ENCODE results near the gene IL18R1.

IL18R1 gene

DNA sequence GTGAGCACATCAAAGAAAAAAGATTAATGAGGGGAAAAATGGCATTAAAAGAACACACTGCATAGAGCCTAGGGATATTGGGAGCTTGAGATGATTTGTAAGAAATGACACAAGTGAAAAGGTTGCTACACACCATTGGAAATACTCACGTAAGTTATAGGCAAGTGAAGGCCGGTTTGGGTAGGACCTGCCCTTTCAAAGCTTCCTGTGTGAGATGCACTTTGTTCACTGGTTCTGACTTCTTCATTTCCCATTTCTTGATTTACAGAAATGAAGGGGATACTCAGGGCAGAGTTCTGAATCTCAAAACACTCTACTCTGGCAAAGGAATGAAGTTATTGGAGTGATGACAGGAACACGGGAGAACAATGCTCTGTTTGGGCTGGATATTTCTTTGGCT is 67.3 kb downstream of the IL18R1 start, which contains the start of gene IL18RAP:
Gene IL18RAP, plus strand, starts transcription at position 251 of the 400 bp plus-strand sequence. Its CDS starts 118 bp downstream, at position 369.
- H3K4me1 Mint-ChIP-seq = no peaks in the 10 kb centered on the region
- peaks cover 16% of the 10 kb centered on the region for H3K27me3 Mint-ChIP-seq (ENCODE audit: low read depth)
- no peak within 1 kb of the TSS for H3K27ac Mint-ChIP-seq
- no peak within 1 kb of the TSS for H3K4me3 Mint-ChIP-seq
- H3K36me3 Mint-ChIP-seq (ENCODE audit: low read depth) = no peaks in the 10 kb centered on the region
- H3K9me3 Mint-ChIP-seq = no peaks in the 10 kb centered on the region
- TF ChIP-seq, protein P1, sequence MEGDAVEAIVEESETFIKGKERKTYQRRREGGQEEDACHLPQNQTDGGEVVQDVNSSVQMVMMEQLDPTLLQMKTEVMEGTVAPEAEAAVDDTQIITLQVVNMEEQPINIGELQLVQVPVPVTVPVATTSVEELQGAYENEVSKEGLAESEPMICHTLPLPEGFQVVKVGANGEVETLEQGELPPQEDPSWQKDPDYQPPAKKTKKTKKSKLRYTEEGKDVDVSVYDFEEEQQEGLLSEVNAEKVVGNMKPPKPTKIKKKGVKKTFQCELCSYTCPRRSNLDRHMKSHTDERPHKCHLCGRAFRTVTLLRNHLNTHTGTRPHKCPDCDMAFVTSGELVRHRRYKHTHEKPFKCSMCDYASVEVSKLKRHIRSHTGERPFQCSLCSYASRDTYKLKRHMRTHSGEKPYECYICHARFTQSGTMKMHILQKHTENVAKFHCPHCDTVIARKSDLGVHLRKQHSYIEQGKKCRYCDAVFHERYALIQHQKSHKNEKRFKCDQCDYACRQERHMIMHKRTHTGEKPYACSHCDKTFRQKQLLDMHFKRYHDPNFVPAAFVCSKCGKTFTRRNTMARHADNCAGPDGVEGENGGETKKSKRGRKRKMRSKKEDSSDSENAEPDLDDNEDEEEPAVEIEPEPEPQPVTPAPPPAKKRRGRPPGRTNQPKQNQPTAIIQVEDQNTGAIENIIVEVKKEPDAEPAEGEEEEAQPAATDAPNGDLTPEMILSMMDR (IDR thresholded peaks at IDR 0.05; ENCODE audit: unreplicated experiment in 3 of 3) = no peak

- Mint-ChIP-seq H3K36me3 (ENCODE audit: low read depth) (no peaks in the 10 kb centered on the region), H3K4me3 (no peak overlapping the region), H3K9me3 (no peaks in the 10 kb centered on the region), H3K27me3 (ENCODE audit: low read depth) (peaks cover 16% of the 10 kb centered on the region), H3K4me1 (no peaks in the 10 kb centered on the region), H3K27ac (no peak overlapping the region)
- TF ChIP-seq, protein P1 (IDR thresholded peaks at IDR 0.05; ENCODE audit: unreplicated experiment in 3 of 3) = no peak
These were observed 67.8 kb downstream of the IL18R1 start for GRCh38 chr2:102423368-102423767.

DNA sequence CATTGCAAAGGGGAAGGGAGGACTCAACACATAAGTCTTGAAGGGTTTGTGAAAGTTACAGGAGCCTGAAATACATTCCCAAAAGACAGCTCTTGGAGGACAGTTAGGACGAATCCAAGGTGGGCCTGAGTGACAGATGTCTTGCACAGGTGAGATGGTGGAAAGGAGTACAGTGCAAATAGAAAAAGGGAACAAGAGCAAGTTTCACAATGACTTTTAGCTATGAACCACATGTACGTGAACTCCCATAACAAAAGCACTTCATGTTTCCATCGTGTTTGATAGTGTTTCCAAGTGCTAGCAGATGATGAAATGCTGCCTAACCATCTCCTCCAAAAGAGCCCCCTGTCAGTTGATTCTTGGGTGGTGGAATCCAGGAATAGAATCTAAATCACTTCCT is 69.2 kb downstream of the IL18R1 start:
- no peak overlapping the region for H3K4me3 Mint-ChIP-seq
- no peaks in the 10 kb centered on the region for H3K9me3 Mint-ChIP-seq
- no peaks in the 10 kb centered on the region for H3K4me1 Mint-ChIP-seq
- no peaks in the 10 kb centered on the region for H3K36me3 Mint-ChIP-seq (ENCODE audit: low read depth)
- no peak overlapping the region for H3K27ac Mint-ChIP-seq
- TF ChIP-seq, protein P1 (IDR thresholded peaks at IDR 0.05; ENCODE audit: unreplicated experiment in 3 of 3) = no peak
- peaks cover 11% of the 10 kb centered on the region for H3K27me3 Mint-ChIP-seq (ENCODE audit: low read depth)

DNA sequence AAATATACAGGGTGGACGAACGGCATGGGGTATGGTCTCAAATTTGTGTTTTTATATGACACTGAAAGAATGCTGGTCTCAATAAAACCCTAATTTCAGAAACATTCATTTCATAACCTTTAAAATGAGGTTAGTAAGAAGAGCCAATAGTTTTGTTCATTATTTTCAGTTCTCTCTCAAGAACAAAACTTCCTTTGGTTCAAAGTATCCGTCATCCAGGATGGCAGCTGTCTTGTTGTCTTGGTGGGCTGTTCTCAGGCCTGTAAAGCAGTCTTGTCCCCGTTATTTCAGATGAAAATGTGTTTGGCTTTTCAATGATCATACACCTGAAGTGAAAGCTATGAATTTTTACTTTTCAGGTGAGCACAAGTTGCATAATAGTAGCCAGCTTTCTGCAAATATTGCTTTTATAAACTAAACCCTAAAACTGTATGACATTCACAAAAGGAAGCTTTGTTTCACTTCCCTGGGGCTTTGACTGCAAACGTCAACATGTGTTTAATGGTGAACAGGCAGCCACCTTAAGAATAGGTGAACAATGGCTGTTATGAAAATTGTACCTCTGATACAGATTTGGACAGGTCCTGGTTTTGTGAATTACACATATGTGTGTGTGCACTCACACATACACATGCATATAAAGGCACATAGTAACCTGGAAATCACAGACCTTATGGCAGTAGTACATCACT is 70.0 kb downstream of the IL18R1 start:
- no peaks in the 10 kb centered on the region for H3K36me3 Mint-ChIP-seq (ENCODE audit: low read depth)
- H3K9me3 Mint-ChIP-seq = no peaks in the 10 kb centered on the region
- no peak overlapping the region for H3K4me3 Mint-ChIP-seq
- H3K4me1 Mint-ChIP-seq = no peaks in the 10 kb centered on the region
- H3K27me3 Mint-ChIP-seq (ENCODE audit: low read depth) = peaks cover 11% of the 10 kb centered on the region
- TF ChIP-seq, protein P1 (IDR thresholded peaks at IDR 0.05; ENCODE audit: unreplicated experiment in 3 of 3) = no peak
- H3K27ac Mint-ChIP-seq = no peak overlapping the region

- peaks cover 5% of the 10 kb centered on the region for H3K27me3 Mint-ChIP-seq (ENCODE audit: low read depth)
- no peak overlapping the region for H3K27ac Mint-ChIP-seq
- H3K36me3 Mint-ChIP-seq (ENCODE audit: low read depth) = no peaks in the 10 kb centered on the region
- TF ChIP-seq, protein P1 (IDR thresholded peaks at IDR 0.05; ENCODE audit: unreplicated experiment in 3 of 3) = no peak
- no peak overlapping the region for H3K4me3 Mint-ChIP-seq
- H3K9me3 Mint-ChIP-seq = no peaks in the 10 kb centered on the region
- no peaks in the 10 kb centered on the region for H3K4me1 Mint-ChIP-seq
These were observed 71.7 kb downstream of the IL18R1 start for GRCh38 chr2:102427249-102427648.

GRCh38 chr2:102428573-102428972 is 73.0 kb downstream of the IL18R1 start:
- H3K9me3 Mint-ChIP-seq = no peaks in the 10 kb centered on the region
- H3K36me3 Mint-ChIP-seq (ENCODE audit: low read depth) = no peaks in the 10 kb centered on the region
- TF ChIP-seq, protein P1 (IDR thresholded peaks at IDR 0.05; ENCODE audit: unreplicated experiment in 3 of 3) = no peak
- no peak overlapping the region for H3K4me3 Mint-ChIP-seq
- H3K27ac Mint-ChIP-seq = no peak overlapping the region
- H3K27me3 Mint-ChIP-seq (ENCODE audit: low read depth) = peaks cover 3% of the 10 kb centered on the region
- H3K4me1 Mint-ChIP-seq = no peaks in the 10 kb centered on the region
